HepG2 (cell line): Measurements from ENCODE around the gene TMEM59. TPM values are rescaled to one million over a fixed set of nuclear protein-coding genes. Genes with fewer than 3 reads are reported as not detected.
A peak's percentile ranks its signal among the peaks of the same experiment; 100 is the strongest.

Experiments used
- ATF1 ChIP-seq: IDR thresholded peaks from 2 replicates; pipeline ENCODE4 v1.6.1; 2016; ENCODE audit warnings: mild to moderate bottlenecking, control low read depth
- DNMT3B ChIP-seq: conservative IDR thresholded peaks from 2 replicates; pipeline ENCODE4 v1.6.1; 2016; ENCODE audit warnings: missing biosample characterization, control low read depth
- ESRRA ChIP-seq: sonication (generic); formaldehyde crosslinking; IDR thresholded peaks from 2 replicates; pipeline ENCODE4 v1.5.1; 2020; ENCODE audit warnings: mild to moderate bottlenecking, low read depth, missing genetic modification reagents
- ETV5 ChIP-seq: IDR thresholded peaks from 2 replicates; pipeline ENCODE4 v1.6.1; 2018; ENCODE audit warnings: missing biosample characterization, missing genetic modification reagents, inconsistent platforms, borderline replicate concordance
- FOXK2 ChIP-seq: fragments of 450-650 bp; IDR thresholded peaks from 2 replicates; pipeline ENCODE4 v1.6.1; 2016
- FOXO1 ChIP-seq: sonication (generic); formaldehyde crosslinking; IDR thresholded peaks from 2 replicates; pipeline ENCODE4 v1.4.0; 2020; ENCODE audit warnings: missing genetic modification reagents
- NFE2L1 ChIP-seq: sonication (generic); formaldehyde crosslinking; IDR thresholded peaks from 2 replicates; pipeline ENCODE4 v1.4.0; 2020; ENCODE audit warnings: missing genetic modification reagents, mild to moderate bottlenecking, borderline replicate concordance
- NFRKB ChIP-seq: fragments of 450-650 bp; IDR thresholded peaks from 2 replicates; pipeline ENCODE4 v1.6.1; 2017
- PPARG ChIP-seq: conservative IDR thresholded peaks from 2 replicates; pipeline ENCODE4 v1.6.1; 2016; ENCODE audit warnings: missing biosample characterization, missing genetic modification reagents
- SALL2 ChIP-seq: sonication (generic); formaldehyde crosslinking; IDR thresholded peaks from 2 replicates; pipeline ENCODE4 v1.8.1; 2023; ENCODE audit warnings: mild to moderate bottlenecking, missing genetic modification reagents, inconsistent platforms
- ZFP90 ChIP-seq: sonication (generic); formaldehyde crosslinking; IDR thresholded peaks from 2 replicates; pipeline ENCODE4 v1.8.0; 2022; ENCODE audit warnings: missing genetic modification reagents, mild to moderate bottlenecking, inconsistent platforms, borderline replicate concordance
- ZNF143 ChIP-seq: sonication (generic); formaldehyde crosslinking; IDR thresholded peaks from 2 replicates; pipeline ENCODE4 v1.4.0; 2020; ENCODE audit warnings: missing genetic modification reagents
- ZNF383 ChIP-seq: sonication (generic); formaldehyde crosslinking; IDR thresholded peaks from 2 replicates; pipeline ENCODE4 v1.4.0; 2020; ENCODE audit warnings: missing genetic modification reagents, mild to moderate bottlenecking, borderline replicate concordance
- ZNF451 ChIP-seq: sonication (generic); formaldehyde crosslinking; IDR thresholded peaks from 2 replicates; pipeline ENCODE4 v1.5.0; 2020; ENCODE audit warnings: mild to moderate bottlenecking, missing genetic modification reagents
- ZNF501 ChIP-seq: sonication (generic); formaldehyde crosslinking; IDR thresholded peaks from 2 replicates; pipeline ENCODE4 v1.5.1; 2020; ENCODE audit warnings: mild to moderate bottlenecking, moderate library complexity, missing genetic modification reagents
- ZNF510 ChIP-seq: sonication (generic); formaldehyde crosslinking; IDR thresholded peaks from 2 replicates; pipeline ENCODE4 v1.4.0; 2020; ENCODE audit warnings: low read depth, mild to moderate bottlenecking, missing genetic modification reagents
- ZNF530 ChIP-seq: sonication (generic); formaldehyde crosslinking; IDR thresholded peaks from 2 replicates; pipeline ENCODE4 v1.5.0; 2020; ENCODE audit warnings: low read depth, mild to moderate bottlenecking, missing genetic modification reagents
- ZNF567 ChIP-seq: sonication (generic); formaldehyde crosslinking; IDR thresholded peaks from 2 replicates; pipeline ENCODE4 v1.8.1; 2023; ENCODE audit warnings: mild to moderate bottlenecking, missing genetic modification reagents, borderline replicate concordance
- ZNF569 ChIP-seq: sonication (generic); formaldehyde crosslinking; IDR thresholded peaks from 2 replicates; pipeline ENCODE4 v1.5.0; 2020; ENCODE audit warnings: mild to moderate bottlenecking, missing genetic modification reagents, moderate library complexity, borderline replicate concordance
- ZNF761 ChIP-seq: sonication (generic); formaldehyde crosslinking; conservative IDR thresholded peaks from 2 replicates; pipeline ENCODE4 v1.4.0; 2020; ENCODE audit warnings: mild to moderate bottlenecking, missing genetic modification reagents
- polyA plus RNA-seq, 8 experiments: library from polyadenylated mRNA; depleted of rRNA in 3 of 8; stranded (reverse) in 7 of 8; unstranded in 1 of 8; fragments of >200 nt; fragmentation: Illumina TruSeq in 4 of 8; extraction: Trizol in 4 of 8; gene quantifications; 2 replicates each; pipeline versions ENCODE4 v1.2.1 to v1.2.3, GENCODE V29; 2011 to 2016; ENCODE audit warnings: low read depth in 4 of 8, missing spikeins in 1 of 8, mixed read lengths in 1 of 8; ENCODE audit not compliant: insufficient read depth in 1 of 8
- total RNA-seq, 5 experiments: library from RNA; depleted of rRNA; stranded (reverse); fragments of >200 nt; fragmentation: Illumina TruSeq; extraction: Trizol; gene quantifications; 2 replicates each; pipeline ENCODE4 v1.2.3, GENCODE V29; 2016; ENCODE audit warnings: low read depth in 1 of 5
- TF ChIP-seq, protein P1 (sequence below): IDR thresholded peaks from 2 replicates; pipeline ENCODE4 v1.6.1; 2016; ENCODE audit warnings: mild to moderate bottlenecking
- TF ChIP-seq, protein P2 (sequence below): sonication (generic); formaldehyde crosslinking; IDR thresholded peaks from 2 replicates; pipeline ENCODE4 v1.4.0; 2020; ENCODE audit warnings: mild to moderate bottlenecking, missing genetic modification reagents
- TF ChIP-seq, protein P3 (sequence below): sonication (generic); formaldehyde crosslinking; IDR thresholded peaks from 2 replicates; pipeline ENCODE4 v1.8.1; 2023; ENCODE audit warnings: mild to moderate bottlenecking, moderate library complexity, missing genetic modification reagents
- TF ChIP-seq, protein P4 (sequence below): IDR thresholded peaks from 2 replicates; pipeline ENCODE4 v1.6.1; 2016; ENCODE audit warnings: low read depth, control low read depth
- TF ChIP-seq, protein P5 (sequence below): IDR thresholded peaks from 2 replicates; pipeline ENCODE4 v1.6.1; 2016; ENCODE audit warnings: control low read depth

TMEM59 gene
- total and polyA plus RNA-seq, 2 of the 13 experiments (the other 11 are each of a cell fraction or from before 2014, with no cell fraction given) = 147 to 363 TPM

DNA sequence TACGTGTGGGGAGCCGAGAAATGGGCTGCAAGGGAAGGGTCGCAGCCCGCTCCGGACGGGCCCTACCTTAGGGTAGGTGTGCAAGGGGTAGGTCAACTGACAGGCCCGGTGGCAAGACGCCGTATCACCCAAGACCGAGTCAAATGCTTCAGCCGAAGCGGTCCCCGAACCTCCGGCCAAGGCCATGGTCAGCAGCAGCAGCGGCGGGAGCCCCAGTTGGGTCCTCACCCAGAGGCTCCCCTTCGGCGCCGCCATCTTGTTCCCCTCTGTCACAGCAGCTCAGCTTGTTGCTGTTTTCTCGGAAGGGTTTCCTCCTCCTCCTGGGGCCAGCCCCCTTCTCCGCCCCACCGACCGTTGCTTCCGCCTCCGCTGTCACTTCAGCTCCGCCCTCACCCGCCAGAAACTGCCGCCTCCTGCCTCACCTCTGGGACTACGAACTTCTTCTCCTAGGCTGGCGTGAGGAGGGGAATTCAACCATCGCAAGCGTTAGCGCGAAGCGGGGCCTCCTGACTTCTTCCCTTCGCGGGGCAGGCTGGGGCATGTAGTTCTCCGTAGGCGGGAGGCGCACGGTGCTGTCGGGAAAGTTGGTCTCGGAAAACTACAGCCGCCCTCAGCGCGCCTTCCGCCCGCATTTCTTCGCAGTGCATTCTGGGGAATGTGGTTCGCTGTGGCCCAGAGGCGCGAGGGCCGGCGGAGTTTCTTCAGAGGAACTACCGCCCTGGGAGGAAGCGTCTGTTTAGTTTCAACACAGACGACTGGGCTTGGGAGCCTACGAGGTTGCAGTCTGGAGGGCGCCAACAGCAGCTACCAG lies at the start of gene TMEM59, which contains the start of gene TCEANC2 (continued):
- 0 out of 2 replicates have a peak, but pooled peaks have one; percentile 39 for TF ChIP-seq ZNF510 (CRISPR knock-in tag)
- TF ChIP-seq, protein P1, sequence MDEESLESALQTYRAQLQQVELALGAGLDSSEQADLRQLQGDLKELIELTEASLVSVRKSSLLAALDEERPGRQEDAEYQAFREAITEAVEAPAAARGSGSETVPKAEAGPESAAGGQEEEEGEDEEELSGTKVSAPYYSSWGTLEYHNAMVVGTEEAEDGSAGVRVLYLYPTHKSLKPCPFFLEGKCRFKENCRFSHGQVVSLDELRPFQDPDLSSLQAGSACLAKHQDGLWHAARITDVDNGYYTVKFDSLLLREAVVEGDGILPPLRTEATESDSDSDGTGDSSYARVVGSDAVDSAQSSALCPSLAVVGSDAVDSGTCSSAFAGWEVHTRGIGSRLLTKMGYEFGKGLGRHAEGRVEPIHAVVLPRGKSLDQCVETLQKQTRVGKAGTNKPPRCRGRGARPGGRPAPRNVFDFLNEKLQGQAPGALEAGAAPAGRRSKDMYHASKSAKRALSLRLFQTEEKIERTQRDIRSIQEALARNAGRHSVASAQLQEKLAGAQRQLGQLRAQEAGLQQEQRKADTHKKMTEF (CRISPR knock-in tag) = peak; percentile 66
- TF ChIP-seq ATF1 = peak; percentile 63; the same call in 1 of the 2 replicates
- TF ChIP-seq ZNF143 = peak; percentile 99
- TF ChIP-seq ESRRA = no peak
- no peak for TF ChIP-seq ZNF530
- peak; percentile 86 for TF ChIP-seq ZNF501 (CRISPR knock-in tag)
- TF ChIP-seq FOXK2 = peak; percentile 97
- TF ChIP-seq, protein P2, sequence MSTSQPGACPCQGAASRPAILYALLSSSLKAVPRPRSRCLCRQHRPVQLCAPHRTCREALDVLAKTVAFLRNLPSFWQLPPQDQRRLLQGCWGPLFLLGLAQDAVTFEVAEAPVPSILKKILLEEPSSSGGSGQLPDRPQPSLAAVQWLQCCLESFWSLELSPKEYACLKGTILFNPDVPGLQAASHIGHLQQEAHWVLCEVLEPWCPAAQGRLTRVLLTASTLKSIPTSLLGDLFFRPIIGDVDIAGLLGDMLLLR (CRISPR knock-in tag) = no peak
- TF ChIP-seq ZNF569 = no peak
- TF ChIP-seq, protein P3, sequence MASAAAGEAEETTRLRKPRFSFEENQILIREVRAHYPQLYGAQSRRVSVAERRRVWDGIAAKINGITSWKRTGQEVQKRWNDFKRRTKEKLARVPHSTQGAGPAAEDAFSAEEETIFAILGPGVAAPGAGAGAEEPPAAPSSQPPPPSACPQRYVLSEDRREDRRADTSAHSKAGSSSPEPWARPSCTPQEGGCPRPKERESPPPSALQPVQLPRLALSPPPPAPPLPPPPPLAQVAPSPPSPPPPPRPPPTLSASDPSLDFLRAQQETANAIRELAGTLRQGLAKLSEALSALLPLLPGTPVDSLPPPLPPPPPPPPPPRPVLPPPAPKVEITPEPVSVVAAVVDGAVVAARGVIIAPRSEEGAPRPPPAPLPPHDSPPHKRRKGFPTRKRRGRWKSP (CRISPR knock-in tag) = peak; percentile 97
- TF ChIP-seq FOXO1 (CRISPR knock-in tag) = peak; percentile 9; the same call in 1 of the 2 replicates
- TF ChIP-seq DNMT3B (CRISPR knock-in tag) = 0 out of 2 replicates have a peak, but pooled peaks have one; percentile 26
- TF ChIP-seq ZNF383 (CRISPR knock-in tag) = no peak
- peak; percentile 76; the same call in 1 of the 2 replicates for TF ChIP-seq ZNF567
- peak; percentile 63; the same call in 1 of the 2 replicates for TF ChIP-seq ZNF451
- no peak for TF ChIP-seq NFE2L1 (CRISPR knock-in tag)
- TF ChIP-seq, protein P4, sequence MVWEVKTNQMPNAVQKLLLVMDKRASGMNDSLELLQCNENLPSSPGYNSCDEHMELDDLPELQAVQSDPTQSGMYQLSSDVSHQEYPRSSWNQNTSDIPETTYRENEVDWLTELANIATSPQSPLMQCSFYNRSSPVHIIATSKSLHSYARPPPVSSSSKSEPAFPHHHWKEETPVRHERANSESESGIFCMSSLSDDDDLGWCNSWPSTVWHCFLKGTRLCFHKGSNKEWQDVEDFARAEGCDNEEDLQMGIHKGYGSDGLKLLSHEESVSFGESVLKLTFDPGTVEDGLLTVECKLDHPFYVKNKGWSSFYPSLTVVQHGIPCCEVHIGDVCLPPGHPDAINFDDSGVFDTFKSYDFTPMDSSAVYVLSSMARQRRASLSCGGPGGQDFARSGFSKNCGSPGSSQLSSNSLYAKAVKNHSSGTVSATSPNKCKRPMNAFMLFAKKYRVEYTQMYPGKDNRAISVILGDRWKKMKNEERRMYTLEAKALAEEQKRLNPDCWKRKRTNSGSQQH (CRISPR knock-in tag) = no peak
- TF ChIP-seq ZFP90 = no peak
- peak; percentile 46; the same call in 1 of the 2 replicates for TF ChIP-seq ETV5
- TF ChIP-seq ZNF761 (CRISPR knock-in tag) = no peak
- 0 out of 2 replicates have a peak, but pooled peaks have one; percentile 23 for TF ChIP-seq PPARG (CRISPR knock-in tag)
- peak; percentile 36 for TF ChIP-seq NFRKB
- TF ChIP-seq, protein P5, sequence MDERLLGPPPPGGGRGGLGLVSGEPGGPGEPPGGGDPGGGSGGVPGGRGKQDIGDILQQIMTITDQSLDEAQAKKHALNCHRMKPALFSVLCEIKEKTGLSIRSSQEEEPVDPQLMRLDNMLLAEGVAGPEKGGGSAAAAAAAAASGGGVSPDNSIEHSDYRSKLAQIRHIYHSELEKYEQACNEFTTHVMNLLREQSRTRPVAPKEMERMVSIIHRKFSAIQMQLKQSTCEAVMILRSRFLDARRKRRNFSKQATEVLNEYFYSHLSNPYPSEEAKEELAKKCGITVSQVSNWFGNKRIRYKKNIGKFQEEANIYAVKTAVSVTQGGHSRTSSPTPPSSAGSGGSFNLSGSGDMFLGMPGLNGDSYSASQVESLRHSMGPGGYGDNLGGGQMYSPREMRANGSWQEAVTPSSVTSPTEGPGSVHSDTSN (CRISPR knock-in tag) = no peak
- TF ChIP-seq SALL2 (CRISPR knock-in tag) = 0 out of 2 replicates have a peak, but pooled peaks have one; percentile 52
